Measurements from ENCODE around the gene DYNLRB1.

Gene DYNLRB1

GRCh38 chr20:34579979-34580940 lies 64.0 kb downstream of the DYNLRB1 start:
- no peak for DNase-seq

- DNase-seq, result no peak
Measured at GRCh38 chr20:34581341-34582184, 65.3 kb downstream of the DYNLRB1 start.

GRCh38 chr20:34582221-34582620 lies 66.0 kb downstream of the DYNLRB1 start:
- no peak for DNase-seq

- DNase-seq, result no peak
Measured at GRCh38 chr20:34582911-34583310, 66.7 kb downstream of the DYNLRB1 start.

- DNase-seq, result no peak
Measured at GRCh38 chr20:34583544-34583943, 67.3 kb downstream of the DYNLRB1 start.

- DNase-seq, result no peak
Measured at GRCh38 chr20:34585019-34585418, 68.8 kb downstream of the DYNLRB1 start.

- DNase-seq, result no peak
Measured at GRCh38 chr20:34586488-34587163, 70.4 kb downstream of the DYNLRB1 start.
